ENCODE measurements around the gene GPSM1.

Gene GPSM1

DNA sequence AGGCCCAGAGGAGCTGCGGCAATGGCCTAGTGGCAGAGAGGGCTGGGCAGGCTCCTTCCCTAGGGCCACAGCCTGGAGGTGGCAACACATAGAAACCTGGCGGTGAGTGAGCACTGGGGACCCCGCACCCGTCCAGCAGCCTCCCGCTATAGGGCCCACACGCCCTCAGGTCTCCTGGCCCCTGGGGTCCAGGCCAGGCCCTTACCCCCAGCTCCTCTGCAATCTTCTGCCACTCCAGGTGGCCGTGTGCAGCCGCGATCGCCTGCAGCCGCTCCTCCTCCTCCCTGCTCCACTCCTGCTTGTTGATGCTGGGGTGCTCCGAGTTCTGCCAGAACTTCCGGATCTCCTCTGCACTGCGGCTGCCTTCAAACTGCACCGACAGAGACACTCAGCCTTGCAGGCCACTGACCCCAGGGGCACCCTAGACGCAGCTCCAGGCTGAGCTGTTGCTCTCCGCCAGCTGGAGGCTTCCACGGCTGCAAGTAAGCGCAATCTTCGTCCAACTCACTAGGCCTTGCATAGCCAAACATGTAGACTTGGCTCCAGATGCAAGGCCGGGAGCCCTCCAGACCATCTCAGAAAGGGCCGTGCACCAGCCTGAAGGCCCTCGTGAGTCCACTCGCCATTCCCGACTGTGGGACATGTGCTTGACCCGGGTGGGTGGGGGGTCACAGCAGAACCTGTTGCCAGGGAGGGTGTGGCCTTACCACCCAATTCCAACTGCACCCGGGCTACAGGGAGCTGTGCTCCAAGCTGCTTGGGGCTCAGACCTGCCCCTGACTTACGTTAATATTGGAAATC is 64.6 kb downstream of the GPSM1 start:
- TF ChIP-seq, protein P1, sequence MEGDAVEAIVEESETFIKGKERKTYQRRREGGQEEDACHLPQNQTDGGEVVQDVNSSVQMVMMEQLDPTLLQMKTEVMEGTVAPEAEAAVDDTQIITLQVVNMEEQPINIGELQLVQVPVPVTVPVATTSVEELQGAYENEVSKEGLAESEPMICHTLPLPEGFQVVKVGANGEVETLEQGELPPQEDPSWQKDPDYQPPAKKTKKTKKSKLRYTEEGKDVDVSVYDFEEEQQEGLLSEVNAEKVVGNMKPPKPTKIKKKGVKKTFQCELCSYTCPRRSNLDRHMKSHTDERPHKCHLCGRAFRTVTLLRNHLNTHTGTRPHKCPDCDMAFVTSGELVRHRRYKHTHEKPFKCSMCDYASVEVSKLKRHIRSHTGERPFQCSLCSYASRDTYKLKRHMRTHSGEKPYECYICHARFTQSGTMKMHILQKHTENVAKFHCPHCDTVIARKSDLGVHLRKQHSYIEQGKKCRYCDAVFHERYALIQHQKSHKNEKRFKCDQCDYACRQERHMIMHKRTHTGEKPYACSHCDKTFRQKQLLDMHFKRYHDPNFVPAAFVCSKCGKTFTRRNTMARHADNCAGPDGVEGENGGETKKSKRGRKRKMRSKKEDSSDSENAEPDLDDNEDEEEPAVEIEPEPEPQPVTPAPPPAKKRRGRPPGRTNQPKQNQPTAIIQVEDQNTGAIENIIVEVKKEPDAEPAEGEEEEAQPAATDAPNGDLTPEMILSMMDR (conservative IDR thresholded peaks at IDR 0.05; ENCODE audit: control insufficient read depth, insufficient read depth, low read depth, low read length) = no peak
- no peak for DNase-seq (ENCODE audit: low read depth)
- H3K4me3 ChIP-seq (ENCODE audit: control insufficient read depth, low read depth, low read length) = no peak overlapping the region

DNA sequence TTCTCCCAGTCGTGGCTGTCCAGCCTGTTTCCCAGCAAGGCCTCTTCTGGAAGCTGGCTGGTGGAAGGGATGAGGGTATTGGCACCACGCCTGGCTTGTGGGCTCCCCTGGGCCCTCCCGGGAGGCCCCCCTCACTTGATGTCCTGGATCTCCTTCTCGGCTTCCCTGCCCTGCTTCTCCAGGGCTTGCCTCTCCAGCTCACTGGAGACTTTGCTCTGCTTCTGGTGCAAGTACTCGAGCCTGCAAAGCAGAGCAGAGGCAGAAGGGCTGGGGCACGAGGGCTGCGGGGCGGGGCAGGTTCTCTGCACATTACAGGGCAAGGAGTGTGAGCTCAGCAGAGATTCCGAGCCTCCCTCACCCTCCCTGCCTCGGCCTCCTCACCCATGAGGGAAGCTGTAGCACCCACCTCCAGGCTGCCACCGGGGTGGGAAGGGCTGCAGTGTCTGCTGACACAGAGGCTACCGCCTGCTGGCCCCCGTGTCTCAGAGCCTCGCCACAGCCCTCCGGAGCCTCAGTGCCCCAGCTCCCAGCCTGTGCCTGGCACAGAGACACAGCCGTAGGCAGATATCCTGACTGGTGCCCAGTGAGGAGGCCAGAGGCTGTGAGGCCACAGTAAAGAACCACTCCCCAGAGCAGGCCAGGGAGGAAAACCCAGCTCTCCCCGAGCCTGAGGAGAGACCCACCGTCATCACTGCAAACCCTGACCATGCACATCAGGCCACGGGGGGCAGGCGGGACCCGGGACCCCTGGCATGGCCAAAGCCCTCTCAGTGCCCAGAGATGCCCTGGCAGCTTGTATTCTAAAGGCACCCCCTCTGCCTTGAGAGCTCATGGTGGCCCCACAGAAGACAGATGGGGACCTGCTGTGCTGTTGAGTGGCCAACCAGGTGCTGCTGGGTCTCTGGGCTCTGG is 65.5 kb downstream of the GPSM1 start:
- TF ChIP-seq, protein P1 (conservative IDR thresholded peaks at IDR 0.05; ENCODE audit: control insufficient read depth, insufficient read depth, low read depth, low read length) = no peak
- no peak overlapping the region for H3K4me3 ChIP-seq (ENCODE audit: control insufficient read depth, low read depth, low read length)
- peak; percentile 34 for DNase-seq (ENCODE audit: low read depth)

DNA sequence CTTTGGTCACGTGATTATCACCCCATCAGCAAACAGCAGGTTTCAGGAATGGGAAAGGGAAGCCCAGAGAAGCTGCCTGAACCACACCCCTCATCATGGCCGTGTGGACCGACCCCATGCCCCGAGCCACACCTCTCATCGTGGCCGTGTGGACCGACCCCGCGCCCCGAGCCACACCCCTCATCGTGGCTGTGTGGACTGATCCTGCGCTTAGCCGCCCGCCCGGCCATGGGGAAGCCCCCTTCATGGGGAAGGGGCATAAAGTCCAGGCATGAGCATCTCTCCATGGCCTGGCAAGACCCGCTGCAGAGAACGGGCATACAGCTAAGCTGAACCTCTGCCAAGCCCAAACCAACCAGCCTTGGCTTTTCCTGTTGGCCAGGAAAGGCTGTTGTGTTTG is 66.2 kb downstream of the GPSM1 start:
- TF ChIP-seq, protein P1 (conservative IDR thresholded peaks at IDR 0.05; ENCODE audit: control insufficient read depth, insufficient read depth, low read depth, low read length) = no peak
- no peak overlapping the region for H3K4me3 ChIP-seq (ENCODE audit: control insufficient read depth, low read depth, low read length)
- DNase-seq (ENCODE audit: low read depth) = no peak

DNA sequence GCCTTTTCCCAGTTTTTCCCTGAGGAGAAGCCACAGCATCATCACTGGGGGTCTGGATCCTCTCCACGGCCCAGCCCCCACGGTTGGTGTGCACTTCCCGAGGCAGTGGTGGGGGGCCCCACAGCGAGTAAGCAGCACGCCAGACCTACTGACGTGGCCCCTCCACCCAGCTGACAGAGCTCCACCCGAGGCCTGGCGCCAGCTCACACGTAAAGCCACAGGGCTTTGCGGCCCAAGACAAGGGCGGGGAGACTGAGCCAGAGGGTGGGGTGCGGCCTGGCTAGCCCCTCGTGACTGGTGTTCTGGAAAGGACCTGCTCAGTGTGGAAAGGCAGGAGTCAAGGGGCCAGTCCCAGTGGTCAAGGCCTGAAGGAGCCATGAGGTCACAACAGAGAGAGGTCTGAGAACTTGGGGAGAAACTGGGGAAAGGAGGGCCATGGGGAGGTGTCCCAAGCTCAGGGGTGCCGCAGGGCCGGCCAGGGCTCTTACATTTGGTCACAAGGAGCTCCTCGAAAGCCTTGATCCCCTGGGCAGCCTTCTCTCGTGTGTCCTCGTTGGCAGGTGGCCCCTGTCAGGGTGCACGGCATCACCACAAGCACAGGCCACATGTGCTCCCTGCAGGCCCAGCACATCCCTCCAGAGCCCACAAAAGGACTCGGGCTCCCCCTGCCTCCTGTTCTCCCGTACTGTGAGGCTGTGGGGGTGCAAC is 67.1 kb downstream of the GPSM1 start:
- TF ChIP-seq, protein P1 (conservative IDR thresholded peaks at IDR 0.05; ENCODE audit: control insufficient read depth, insufficient read depth, low read depth, low read length) = no peak
- no peak for DNase-seq (ENCODE audit: low read depth)
- H3K4me3 ChIP-seq (ENCODE audit: control insufficient read depth, low read depth, low read length) = no peak overlapping the region

DNA sequence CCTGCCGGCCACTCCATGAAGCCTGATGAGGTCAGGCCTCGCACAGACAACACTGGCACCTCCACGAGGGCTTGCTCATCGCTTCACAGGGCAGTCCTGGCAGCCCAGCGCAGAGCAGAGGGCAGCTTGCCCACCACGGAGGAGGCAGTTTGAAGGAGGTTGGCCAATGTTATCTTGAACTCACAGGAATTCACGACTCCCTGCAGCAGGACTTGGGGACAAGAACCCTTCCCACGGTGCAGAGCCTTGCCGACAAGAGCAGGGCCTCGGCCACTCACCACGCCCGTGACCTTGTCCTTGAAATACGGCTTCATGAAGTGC is 67.6 kb downstream of the GPSM1 start:
- TF ChIP-seq, protein P1 (conservative IDR thresholded peaks at IDR 0.05; ENCODE audit: control insufficient read depth, insufficient read depth, low read depth, low read length) = no peak
- DNase-seq (ENCODE audit: low read depth) = no peak
- no peak overlapping the region for H3K4me3 ChIP-seq (ENCODE audit: control insufficient read depth, low read depth, low read length)

DNA sequence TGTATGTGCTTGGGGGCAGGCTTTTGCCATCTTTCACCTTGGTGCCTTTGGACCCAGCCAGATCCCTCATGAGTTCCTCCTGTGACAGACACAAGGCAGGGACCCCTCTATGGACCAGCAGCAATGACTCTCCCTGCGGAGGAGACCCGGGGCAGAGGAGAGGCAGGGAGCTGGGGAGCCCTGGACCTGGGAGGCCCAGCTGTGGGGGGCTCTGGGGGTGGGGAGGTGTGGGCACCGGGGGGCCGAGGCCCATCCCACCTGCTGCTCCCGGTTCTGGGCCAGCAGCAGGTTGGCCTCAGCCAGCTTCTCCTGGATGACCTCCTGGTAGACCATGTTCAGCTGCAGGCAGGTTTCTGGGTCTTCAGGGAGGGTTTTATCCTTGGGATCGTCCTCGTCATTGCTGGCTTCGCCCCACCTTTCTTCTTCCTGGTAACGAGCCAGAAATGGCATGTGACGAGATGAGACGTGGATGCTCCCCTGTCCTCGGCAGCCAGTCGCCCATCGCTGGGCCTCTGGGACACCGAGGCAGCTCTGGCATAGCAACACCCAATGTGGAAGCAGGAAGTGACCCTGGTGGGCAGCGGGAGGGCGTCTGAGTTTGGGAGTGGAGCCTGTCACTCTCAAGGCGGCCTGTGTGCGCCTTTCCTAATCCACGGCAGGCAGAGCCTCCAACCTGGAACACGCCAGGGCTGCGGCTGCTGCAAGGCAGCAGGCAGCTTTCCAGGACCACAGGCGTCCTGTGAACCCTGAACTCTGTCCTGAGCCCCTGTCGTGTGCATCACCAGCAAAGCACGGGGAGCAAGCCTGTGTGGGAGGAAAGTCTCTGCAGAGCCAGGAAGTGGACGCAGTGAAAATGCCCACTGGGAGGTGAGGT is 68.2 kb downstream of the GPSM1 start:
- H3K4me3 ChIP-seq (ENCODE audit: control insufficient read depth, low read depth, low read length) = no peak overlapping the region
- TF ChIP-seq, protein P1 (conservative IDR thresholded peaks at IDR 0.05; ENCODE audit: control insufficient read depth, insufficient read depth, low read depth, low read length) = no peak
- DNase-seq (ENCODE audit: low read depth) = no peak

Measured in fibroblast of mammary gland (primary cell).